ENCODE measurements around the gene GCLC. TPM values are rescaled to one million over a fixed set of nuclear protein-coding genes. Genes with fewer than 3 reads are reported as not detected.

The GCLC gene
- total RNA-seq, 1 donor from 2014 or later, result 26.0 TPM

DNA sequence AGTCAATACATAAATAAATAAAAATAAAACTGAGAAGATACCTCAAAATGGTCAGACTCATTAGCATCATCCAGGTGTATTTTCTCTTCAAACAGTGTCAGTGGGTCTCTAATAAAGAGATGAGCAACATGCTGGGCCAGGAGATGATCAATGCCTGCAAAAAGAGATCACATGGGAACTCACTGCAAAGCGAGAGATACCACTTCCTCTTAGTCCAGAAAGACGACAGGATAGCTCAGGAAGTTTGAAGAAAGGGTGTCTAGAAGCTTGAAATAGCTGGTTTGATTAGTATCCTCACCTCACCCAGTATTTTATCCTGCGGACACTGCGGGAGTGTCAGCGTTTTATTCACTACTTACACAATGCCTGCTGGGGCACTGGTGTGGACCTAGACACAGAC lies 38.0 kb downstream of the GCLC start:
- no peak for DNase-seq (ENCODE audit: low spot score)
- peaks cover 23% of the 10 kb centered on the region for H3K36me3 Mint-ChIP-seq
- no peak overlapping the region for H3K27ac Mint-ChIP-seq
- H3K9me3 ChIP-seq (ENCODE audit: low read depth), result no peaks in the 10 kb centered on the region
- no peaks in the 10 kb centered on the region for H3K27me3 ChIP-seq
- H3K36me3 ChIP-seq, result peaks cover 7% of the 10 kb centered on the region
- H3K79me2 ChIP-seq (ENCODE audit: low read depth), result no peaks in the 10 kb centered on the region
- H3K4me1 Mint-ChIP-seq, result no peaks in the 10 kb centered on the region
- H3K4me3 ChIP-seq, result no peak overlapping the region
- H3K9me3 Mint-ChIP-seq, result no peaks in the 10 kb centered on the region
- H2AFZ ChIP-seq (replicated peaks), result no peak overlapping the region
- H3K27ac ChIP-seq, result no peak overlapping the region
- no peaks in the 10 kb centered on the region for H4K20me1 ChIP-seq (ENCODE audit: low read depth)
- H3F3A ChIP-seq (ENCODE audit: low read depth), result no peaks in the 10 kb centered on the region
- H3K27me3 Mint-ChIP-seq (ENCODE audit: insufficient read depth, low read depth), result no peaks in the 10 kb centered on the region
- H3K4me1 ChIP-seq, result no peaks in the 10 kb centered on the region
- H3K9ac ChIP-seq, result no peak overlapping the region
- TF ChIP-seq EZH2 (IDR thresholded peaks at IDR 0.05), result no peak
- TF ChIP-seq EZH2phosphoT487 (IDR thresholded peaks at IDR 0.05), result no peak
- TF ChIP-seq, protein P1, sequence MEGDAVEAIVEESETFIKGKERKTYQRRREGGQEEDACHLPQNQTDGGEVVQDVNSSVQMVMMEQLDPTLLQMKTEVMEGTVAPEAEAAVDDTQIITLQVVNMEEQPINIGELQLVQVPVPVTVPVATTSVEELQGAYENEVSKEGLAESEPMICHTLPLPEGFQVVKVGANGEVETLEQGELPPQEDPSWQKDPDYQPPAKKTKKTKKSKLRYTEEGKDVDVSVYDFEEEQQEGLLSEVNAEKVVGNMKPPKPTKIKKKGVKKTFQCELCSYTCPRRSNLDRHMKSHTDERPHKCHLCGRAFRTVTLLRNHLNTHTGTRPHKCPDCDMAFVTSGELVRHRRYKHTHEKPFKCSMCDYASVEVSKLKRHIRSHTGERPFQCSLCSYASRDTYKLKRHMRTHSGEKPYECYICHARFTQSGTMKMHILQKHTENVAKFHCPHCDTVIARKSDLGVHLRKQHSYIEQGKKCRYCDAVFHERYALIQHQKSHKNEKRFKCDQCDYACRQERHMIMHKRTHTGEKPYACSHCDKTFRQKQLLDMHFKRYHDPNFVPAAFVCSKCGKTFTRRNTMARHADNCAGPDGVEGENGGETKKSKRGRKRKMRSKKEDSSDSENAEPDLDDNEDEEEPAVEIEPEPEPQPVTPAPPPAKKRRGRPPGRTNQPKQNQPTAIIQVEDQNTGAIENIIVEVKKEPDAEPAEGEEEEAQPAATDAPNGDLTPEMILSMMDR (IDR thresholded peaks at IDR 0.05), result no peak
- H3K4me3 Mint-ChIP-seq, result no peak overlapping the region
- H3K4me2 ChIP-seq, result no peak overlapping the region

DNA sequence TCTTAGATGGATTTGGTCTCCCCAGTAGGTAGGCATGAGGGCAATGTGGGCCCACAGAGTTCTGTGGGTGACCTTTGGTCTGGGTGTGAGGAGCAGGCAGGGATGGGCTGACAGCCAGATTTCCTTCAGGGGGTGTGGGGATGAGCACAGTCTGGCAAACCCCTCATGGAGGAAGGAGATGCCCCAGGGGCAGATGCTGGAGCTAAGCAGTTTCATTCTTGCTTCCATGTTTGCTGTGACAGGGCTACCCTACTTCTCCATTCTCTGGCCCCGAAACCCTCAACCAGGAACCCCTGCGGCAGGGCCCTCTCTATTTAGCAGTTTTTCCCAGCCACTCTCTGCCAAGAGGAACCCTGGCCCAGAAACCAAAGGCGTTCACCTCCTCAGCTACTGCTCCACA lies 40.4 kb downstream of the GCLC start:
- TF ChIP-seq, protein P1 (IDR thresholded peaks at IDR 0.05), result no peak
- TF ChIP-seq EZH2phosphoT487 (IDR thresholded peaks at IDR 0.05), result no peak
- TF ChIP-seq EZH2 (IDR thresholded peaks at IDR 0.05), result no peak
- H3K27ac ChIP-seq, result no peak overlapping the region
- H3K4me1 Mint-ChIP-seq, result no peaks in the 10 kb centered on the region
- H3K27ac Mint-ChIP-seq, result no peak overlapping the region
- no peaks in the 10 kb centered on the region for H3K27me3 ChIP-seq
- peaks cover 7% of the 10 kb centered on the region for H3K36me3 ChIP-seq
- H3K4me2 ChIP-seq, result no peak overlapping the region
- H3K9me3 Mint-ChIP-seq, result no peaks in the 10 kb centered on the region
- no peak overlapping the region for H3K4me3 ChIP-seq
- no peak for DNase-seq (ENCODE audit: low spot score)
- H3K4me3 Mint-ChIP-seq, result no peak overlapping the region
- H3K79me2 ChIP-seq (ENCODE audit: low read depth), result no peaks in the 10 kb centered on the region
- no peak overlapping the region for H2AFZ ChIP-seq (replicated peaks)
- H3K36me3 Mint-ChIP-seq, result peaks cover 25% of the 10 kb centered on the region
- no peaks in the 10 kb centered on the region for H3K27me3 Mint-ChIP-seq (ENCODE audit: insufficient read depth, low read depth)
- H3K9ac ChIP-seq, result no peak overlapping the region
- no peaks in the 10 kb centered on the region for H3K9me3 ChIP-seq (ENCODE audit: low read depth)
- no peaks in the 10 kb centered on the region for H4K20me1 ChIP-seq (ENCODE audit: low read depth)
- H3F3A ChIP-seq (ENCODE audit: low read depth), result no peaks in the 10 kb centered on the region
- H3K4me1 ChIP-seq, result no peaks in the 10 kb centered on the region

DNA sequence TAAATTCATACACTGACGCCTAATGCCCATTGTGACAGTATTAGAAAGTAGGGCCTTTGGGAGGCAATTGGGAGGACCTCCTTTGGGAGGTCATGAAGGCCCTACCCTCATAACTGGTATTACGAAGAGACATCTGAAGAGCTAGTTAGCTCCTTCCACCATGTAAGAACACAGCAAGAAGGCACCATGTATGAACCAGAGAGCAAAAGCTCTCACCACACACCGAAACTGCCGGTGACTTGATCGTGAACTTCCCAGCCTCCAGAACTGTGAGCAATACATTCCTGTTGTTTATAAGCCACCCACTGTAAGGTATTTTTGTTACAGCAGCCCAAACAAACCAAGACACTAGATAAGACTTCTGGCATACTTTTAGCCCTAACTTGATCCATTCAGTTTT lies 41.8 kb downstream of the GCLC start:
- Mint-ChIP-seq H3K36me3 (peaks cover 33% of the 10 kb centered on the region), H3K27me3 (ENCODE audit: insufficient read depth, low read depth) (no peaks in the 10 kb centered on the region), H3K9me3 (no peaks in the 10 kb centered on the region), H3K27ac (no peak overlapping the region), H3K4me1 (peaks cover 1% of the 10 kb centered on the region), H3K4me3 (no peak overlapping the region)
- Histone ChIP-seq H2AFZ (replicated peaks) (no peak overlapping the region), H3K27me3 (no peaks in the 10 kb centered on the region), H3K9ac (no peak overlapping the region), H3F3A (ENCODE audit: low read depth) (no peaks in the 10 kb centered on the region), H3K9me3 (ENCODE audit: low read depth) (no peaks in the 10 kb centered on the region), H3K27ac (no peak overlapping the region), H3K4me2 (no peak overlapping the region), H4K20me1 (ENCODE audit: low read depth) (no peaks in the 10 kb centered on the region), H3K79me2 (ENCODE audit: low read depth) (no peaks in the 10 kb centered on the region), H3K4me1 (no peaks in the 10 kb centered on the region), H3K36me3 (peaks cover 7% of the 10 kb centered on the region), H3K4me3 (no peak overlapping the region)
- no peak for DNase-seq (ENCODE audit: low spot score)
- TF ChIP-seq, protein P1 (IDR thresholded peaks at IDR 0.05), result no peak
- no peak for TF ChIP-seq EZH2phosphoT487 (IDR thresholded peaks at IDR 0.05)
- TF ChIP-seq EZH2 (IDR thresholded peaks at IDR 0.05), result no peak

All from neural progenitor cell (in vitro differentiated cells).